Measurements from ENCODE around the gene CHRNE.
A peak's percentile ranks its signal among the peaks of the same experiment; 100 is the strongest.

Gene CHRNE

DNA sequence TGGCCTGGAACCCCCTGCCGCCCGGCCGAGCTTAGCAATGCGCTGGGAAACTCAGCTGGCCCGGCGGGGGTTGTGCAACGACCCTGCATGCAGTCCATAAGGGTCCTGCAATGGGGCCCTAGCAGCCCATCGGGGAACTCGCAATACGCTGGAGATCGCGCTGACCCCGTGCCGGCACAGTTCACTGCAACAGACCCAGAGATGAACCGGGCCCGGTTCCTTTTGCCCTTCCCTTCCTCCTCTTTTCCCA is 36.6 kb upstream of the CHRNE start:
- TF ChIP-seq, protein P1, sequence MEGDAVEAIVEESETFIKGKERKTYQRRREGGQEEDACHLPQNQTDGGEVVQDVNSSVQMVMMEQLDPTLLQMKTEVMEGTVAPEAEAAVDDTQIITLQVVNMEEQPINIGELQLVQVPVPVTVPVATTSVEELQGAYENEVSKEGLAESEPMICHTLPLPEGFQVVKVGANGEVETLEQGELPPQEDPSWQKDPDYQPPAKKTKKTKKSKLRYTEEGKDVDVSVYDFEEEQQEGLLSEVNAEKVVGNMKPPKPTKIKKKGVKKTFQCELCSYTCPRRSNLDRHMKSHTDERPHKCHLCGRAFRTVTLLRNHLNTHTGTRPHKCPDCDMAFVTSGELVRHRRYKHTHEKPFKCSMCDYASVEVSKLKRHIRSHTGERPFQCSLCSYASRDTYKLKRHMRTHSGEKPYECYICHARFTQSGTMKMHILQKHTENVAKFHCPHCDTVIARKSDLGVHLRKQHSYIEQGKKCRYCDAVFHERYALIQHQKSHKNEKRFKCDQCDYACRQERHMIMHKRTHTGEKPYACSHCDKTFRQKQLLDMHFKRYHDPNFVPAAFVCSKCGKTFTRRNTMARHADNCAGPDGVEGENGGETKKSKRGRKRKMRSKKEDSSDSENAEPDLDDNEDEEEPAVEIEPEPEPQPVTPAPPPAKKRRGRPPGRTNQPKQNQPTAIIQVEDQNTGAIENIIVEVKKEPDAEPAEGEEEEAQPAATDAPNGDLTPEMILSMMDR (conservative IDR thresholded peaks at IDR 0.05; ENCODE audit: low read depth, low read length), result no peak
- no peak for DNase-seq (ENCODE audit: low read depth)
- H3K4me3 ChIP-seq (ENCODE audit: low read length), result peak overlapping the region; percentile 96

DNA sequence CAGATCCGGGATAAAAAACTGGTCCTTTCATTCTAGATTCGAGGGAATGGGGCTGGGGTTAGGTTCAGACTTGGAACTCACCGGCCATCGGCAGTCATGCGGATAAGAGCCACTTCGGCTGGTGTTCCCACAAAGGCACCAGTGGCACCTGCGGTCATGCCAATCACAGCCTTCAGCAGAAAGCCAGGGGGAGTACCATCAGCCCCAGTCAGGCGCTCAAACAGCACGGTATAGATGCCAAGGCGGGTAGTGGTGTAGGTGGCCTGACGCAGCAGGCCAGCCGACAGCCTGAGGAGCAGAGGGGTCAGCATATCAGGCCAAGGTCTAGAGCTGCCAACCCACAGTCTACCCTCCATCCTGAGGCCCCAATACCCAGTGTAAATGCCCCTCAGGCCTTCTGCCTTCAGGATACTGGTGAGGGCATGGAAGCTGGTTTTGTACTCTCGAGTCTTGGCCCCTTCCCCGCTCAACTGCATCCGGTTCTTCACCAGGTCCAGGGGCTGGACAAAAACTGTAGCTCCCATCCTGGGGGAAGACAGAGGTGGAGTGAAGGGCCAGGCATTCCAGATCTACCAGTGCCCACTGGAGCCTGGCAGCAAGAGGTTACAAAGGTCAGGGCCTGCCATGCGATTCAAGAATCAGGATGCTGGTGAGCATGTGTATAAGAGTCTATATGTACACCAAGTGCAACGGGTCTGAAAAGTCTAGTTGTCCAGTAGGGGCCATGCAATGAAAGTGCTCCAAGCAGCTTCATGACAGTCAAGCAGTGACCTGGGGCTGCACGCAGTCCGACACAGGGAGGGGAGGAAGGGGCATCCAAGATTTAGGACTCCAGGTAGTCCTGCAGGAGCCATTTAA is 36.0 kb upstream of the CHRNE start:
- DNase-seq (ENCODE audit: low read depth), result no peak
- TF ChIP-seq, protein P1 (conservative IDR thresholded peaks at IDR 0.05; ENCODE audit: low read depth, low read length), result no peak
- peak overlapping the region; percentile 96 for H3K4me3 ChIP-seq (ENCODE audit: low read length)

DNA sequence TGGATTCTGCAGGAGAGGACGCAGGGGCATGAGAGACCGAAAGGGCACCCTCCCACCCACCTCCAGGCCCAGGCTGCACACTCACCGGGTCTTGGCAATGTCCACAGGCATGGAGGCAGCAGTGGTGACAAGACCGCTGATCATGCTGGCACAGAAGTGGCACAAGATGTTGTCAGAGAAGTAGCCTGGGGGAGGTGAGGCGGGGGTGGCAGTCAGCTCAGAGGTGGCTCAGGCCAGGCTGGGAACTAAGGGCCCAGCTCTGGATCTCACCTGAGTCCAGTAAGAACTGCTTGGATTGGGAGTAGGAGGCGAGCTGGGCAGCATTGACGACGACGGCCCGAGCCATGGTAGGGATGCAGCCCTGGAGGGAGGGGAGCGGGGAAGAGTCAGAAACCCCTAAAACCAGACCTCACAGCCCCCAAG is 35.2 kb upstream of the CHRNE start:
- H3K4me3 ChIP-seq (ENCODE audit: low read length), result no peak overlapping the region
- TF ChIP-seq, protein P1 (conservative IDR thresholded peaks at IDR 0.05; ENCODE audit: low read depth, low read length), result no peak

DNA sequence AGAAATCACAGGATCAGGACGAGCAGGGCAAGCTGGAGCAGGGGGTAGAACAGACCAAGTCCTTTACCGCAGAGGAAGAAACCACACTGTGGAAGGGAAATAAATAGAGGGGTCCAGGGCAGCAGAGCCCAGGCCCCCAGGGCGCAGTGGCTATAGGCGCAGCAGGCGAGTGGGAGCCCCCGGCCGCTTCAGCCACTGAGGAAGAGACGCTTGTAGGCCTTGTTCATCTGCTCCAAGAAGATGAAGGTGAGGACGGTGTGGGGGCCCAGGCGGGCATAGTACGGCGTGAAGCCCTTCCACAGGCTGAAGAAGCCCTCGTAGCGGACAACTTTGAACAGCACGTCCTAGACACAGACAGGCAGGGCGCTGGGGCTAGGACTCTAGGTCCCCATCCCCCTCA is 34.7 kb upstream of the CHRNE start:
- DNase-seq (ENCODE audit: low read depth), result no peak
- H3K4me3 ChIP-seq (ENCODE audit: low read length), result no peak overlapping the region
- TF ChIP-seq, protein P1 (conservative IDR thresholded peaks at IDR 0.05; ENCODE audit: low read depth, low read length), result no peak

More for the DNA sequence above, 35.2 kb upstream of the CHRNE start:
- DNase-seq (ENCODE audit: low read depth), result no peak

DNA sequence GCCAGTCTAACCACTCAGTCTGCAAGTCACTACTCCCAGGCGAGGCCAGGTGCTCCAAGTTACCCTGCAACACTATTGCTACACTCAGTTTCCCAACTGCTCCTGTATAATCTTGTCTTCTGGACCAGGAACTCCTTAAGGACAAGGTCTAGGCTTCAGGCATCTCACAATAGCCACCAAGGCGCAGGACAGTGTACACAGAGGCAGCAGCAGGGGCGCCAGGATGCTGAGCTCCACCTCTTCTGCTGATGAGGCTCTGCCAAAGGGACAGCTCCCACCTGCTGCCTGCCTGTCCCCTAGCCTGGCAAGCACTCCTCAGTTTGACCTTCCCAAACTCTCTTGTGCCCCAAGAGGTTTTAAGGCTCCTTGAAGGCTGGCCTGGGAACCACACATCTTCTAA is 33.5 kb upstream of the CHRNE start:
- no peak overlapping the region for H3K4me3 ChIP-seq (ENCODE audit: low read length)
- TF ChIP-seq, protein P1 (conservative IDR thresholded peaks at IDR 0.05; ENCODE audit: low read depth, low read length), result no peak
- DNase-seq (ENCODE audit: low read depth), result no peak

DNA sequence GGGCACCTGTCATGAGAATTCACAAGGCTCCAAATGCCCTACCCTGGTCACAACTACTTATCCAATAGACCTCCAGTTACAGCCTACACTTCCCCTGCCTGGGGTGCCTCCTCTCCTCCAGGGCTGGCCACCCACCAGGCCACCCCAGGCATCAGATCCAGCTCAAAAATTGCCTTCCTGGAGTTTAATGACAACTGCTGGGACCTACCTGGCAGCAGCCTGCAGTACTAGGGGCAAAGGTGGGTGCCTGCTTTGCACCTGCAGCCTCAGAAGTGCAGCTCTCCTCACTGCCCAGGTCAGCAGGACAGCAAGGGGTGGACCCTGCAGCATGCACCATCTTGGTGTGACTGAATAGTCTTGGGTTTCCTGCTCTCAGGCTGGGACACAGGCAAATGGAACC is 32.8 kb upstream of the CHRNE start:
- TF ChIP-seq, protein P1 (conservative IDR thresholded peaks at IDR 0.05; ENCODE audit: low read depth, low read length), result no peak
- DNase-seq (ENCODE audit: low read depth), result no peak
- H3K4me3 ChIP-seq (ENCODE audit: low read length), result no peak overlapping the region
